Psoas muscle (tissue), 8 donors: ENCODE measurements around the gene PTGDR. TPM values are rescaled to one million over a fixed set of nuclear protein-coding genes. Genes with fewer than 3 reads are reported as not detected.
A peak's percentile ranks its signal among the peaks of the same experiment; 100 is the strongest.

Source experiments
- ATAC-seq, 4 donors: fragments of 200-7000 bp; cut with Tn5 transposase; one replicate each; pipeline ENCODE4 v1.9.1; 2020; ENCODE audit warnings: moderate library complexity in 3 of 4, mild to moderate bottlenecking in 2 of 4
- DNase-seq, 2 donors: peaks; one replicate each; pipeline ENCODE4 v3.0.0-alpha.2; 2020
- H3K27ac ChIP-seq: fragments of 200-600 bp; one replicate; pipeline ENCODE4 v1.8.0; 2022
- H3K27me3 ChIP-seq, 3 donors: fragments of 200-600 bp in 1 of 3; one replicate each; pipeline versions ENCODE4 v1.6.1 to v1.8.0; 2013 to 2022; ENCODE audit warnings: low read length in 2 of 3, mild to moderate bottlenecking in 2 of 3, moderate library complexity in 1 of 3; ENCODE audit not compliant: insufficient read depth in 3 of 3
- H3K36me3 ChIP-seq, 2 donors: fragments of 200-600 bp in 1 of 2; one replicate each; pipeline versions ENCODE4 v1.6.1 to v1.8.0; 2013 to 2022; ENCODE audit warnings: low read depth in 1 of 2, mild to moderate bottlenecking in 1 of 2, moderate library complexity in 1 of 2; ENCODE audit not compliant: insufficient read depth in 1 of 2
- H3K4me1 ChIP-seq: fragments of 200-600 bp; one replicate; pipeline ENCODE4 v1.8.0; 2022
- H3K4me3 ChIP-seq: fragments of 200-600 bp; one replicate; pipeline ENCODE4 v1.8.0; 2022; ENCODE audit warnings: mild to moderate bottlenecking
- H3K9me3 ChIP-seq: fragments of 200-600 bp; one replicate; pipeline ENCODE4 v1.8.0; 2022
- WGBS, 3 donors: extraction: QIAGEN DNeasy Blood & Tissue Kit; methylation state at CpG; one replicate each; pipeline versions ENCODE4 v1.1.6 to v1.1.7; 2013; 5-methylcytosine and 5-hydroxymethylcytosine counted together
- intact Hi-C, 2 donors: fragments of 100-400 bp; cut with DNase I; formaldehyde crosslinking; loops; one replicate each; pipeline versions ENCODE4 v1.11.0 to v1.14.2; 2022
- polyA plus RNA-seq, 3 donors: library from polyadenylated mRNA; stranded (reverse); fragments of 200-250 nt; gene quantifications; one replicate each; pipeline ENCODE4 v1.2.3, GENCODE V29; 2013
- total RNA-seq, 4 donors: library from RNA; stranded (reverse); fragmentation: NEBNext Ultra II Directional in 2 of 4; extraction: Animal tissue kit (Norgen Biotek cat#: 25700) in 2 of 4; gene quantifications; one replicate each; pipeline versions ENCODE4 v1.2.1 to v1.2.4, GENCODE V29; 2021 to 2023
- TF ChIP-seq, protein P1 (sequence below): fragments of 200-600 bp; IDR thresholded peaks from one replicate; pipeline ENCODE4 v1.8.0; 2022; ENCODE audit warnings: antibody characterized with exemption
- donor health status: healthy with polysubstance abuse.
- donor health status: DM: no; HTN: no; CAD: no; lungs with moderate emphysema.
- donor health status: Bipolar disorder and iron deficiency.
- donor health status: healthy.
- donor health status: DM: yes; HTN: yes; CAD: no.
- donor health status: DM: no; HTN: no; CAD: no.
- donor health status: DM: no; HTN: no; CAD: no.
- donor health status: DM: yes; HTN: yes; CAD: no.

The PTGDR gene
- total and polyA plus RNA-seq, 7 donors, result 0.09 to 0.39 (median 0.18) TPM; not detected in 2

DNA sequence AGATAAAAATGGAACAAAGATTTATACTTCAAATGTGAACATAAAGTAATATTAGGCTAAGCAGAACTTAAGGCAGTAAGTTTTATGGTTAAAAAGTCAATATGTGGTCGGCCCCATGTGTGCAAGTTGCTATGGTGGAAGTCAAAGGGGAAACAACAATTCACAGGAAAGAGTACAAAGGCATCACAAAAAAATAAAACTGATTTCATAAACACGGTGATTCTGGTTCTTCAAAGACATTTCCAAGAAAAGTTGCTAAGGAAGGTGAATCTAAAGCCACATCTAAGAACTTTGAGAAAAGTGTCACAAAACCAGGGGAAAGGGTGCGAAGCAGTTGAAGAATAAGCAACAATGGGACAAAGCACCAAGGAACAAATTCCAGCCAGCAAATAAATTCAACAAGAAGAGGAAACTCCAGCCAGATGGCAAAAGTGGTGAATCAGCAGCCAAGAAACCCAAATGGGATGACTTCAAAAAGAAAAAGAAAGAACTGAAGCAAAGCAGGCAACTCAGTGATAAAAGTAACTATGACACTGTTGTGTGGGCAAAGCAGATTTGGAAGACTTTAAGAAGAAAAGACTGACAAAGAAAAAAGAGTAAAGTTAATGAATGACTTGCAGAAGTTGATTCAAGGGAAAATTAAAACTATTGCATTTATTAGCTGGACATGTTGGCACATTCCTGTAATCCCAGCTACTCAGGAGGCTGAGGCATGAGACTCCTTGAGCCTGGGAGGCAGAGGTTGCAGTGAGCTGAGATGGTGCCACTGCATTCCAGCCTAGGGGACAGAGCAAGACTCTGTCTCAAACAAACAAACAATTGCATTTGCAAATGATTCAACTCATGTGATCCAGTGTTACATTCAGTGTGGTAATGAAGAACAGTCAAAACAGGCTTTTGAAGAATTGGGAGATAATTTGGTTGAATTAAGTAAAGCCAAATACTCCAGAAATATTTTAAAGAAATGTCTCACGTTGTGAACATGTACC is 19.5 kb downstream of the PTGDR start:
- no peaks in the 10 kb centered on the region for H3K36me3 ChIP-seq
- H3K4me1 ChIP-seq, result no peaks in the 10 kb centered on the region
- no peak for ATAC-seq
- H3K27ac ChIP-seq, result no peak overlapping the region
- no peak for DNase-seq
- H3K9me3 ChIP-seq, result no peaks in the 10 kb centered on the region
- H3K27me3 ChIP-seq, result no peaks in the 10 kb centered on the region
- TF ChIP-seq, protein P1, sequence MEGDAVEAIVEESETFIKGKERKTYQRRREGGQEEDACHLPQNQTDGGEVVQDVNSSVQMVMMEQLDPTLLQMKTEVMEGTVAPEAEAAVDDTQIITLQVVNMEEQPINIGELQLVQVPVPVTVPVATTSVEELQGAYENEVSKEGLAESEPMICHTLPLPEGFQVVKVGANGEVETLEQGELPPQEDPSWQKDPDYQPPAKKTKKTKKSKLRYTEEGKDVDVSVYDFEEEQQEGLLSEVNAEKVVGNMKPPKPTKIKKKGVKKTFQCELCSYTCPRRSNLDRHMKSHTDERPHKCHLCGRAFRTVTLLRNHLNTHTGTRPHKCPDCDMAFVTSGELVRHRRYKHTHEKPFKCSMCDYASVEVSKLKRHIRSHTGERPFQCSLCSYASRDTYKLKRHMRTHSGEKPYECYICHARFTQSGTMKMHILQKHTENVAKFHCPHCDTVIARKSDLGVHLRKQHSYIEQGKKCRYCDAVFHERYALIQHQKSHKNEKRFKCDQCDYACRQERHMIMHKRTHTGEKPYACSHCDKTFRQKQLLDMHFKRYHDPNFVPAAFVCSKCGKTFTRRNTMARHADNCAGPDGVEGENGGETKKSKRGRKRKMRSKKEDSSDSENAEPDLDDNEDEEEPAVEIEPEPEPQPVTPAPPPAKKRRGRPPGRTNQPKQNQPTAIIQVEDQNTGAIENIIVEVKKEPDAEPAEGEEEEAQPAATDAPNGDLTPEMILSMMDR, result no peak
- H3K4me3 ChIP-seq, result no peak overlapping the region
- intact Hi-C loops, result no loop called here
- WGBS, 3 donors, result 74 to 75% (median 75%) methylated on average over 4 of the region's 4 CpGs

DNA sequence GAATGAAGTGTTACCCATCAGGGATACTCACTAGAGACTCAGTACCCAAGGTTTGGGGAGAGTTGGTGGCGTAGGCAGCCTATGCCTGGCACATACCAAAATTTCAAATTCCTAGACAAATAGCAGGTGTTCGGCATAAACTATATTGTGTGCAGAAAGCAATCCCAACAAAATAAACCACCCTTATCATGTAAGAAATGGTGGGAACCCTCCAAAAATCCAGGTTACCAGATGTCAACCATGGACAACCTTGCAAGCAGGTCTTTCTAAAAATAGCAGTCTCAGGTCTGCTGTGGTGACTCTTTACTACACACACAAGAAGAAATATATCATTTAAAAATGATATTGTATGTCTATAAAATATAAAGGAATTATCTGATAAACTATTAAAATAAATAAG is 28.9 kb downstream of the PTGDR start:
- peaks cover 0 to 2% (median 0%) of the 10 kb centered on the region in 3 donors for H3K27me3 ChIP-seq
- TF ChIP-seq, protein P1, result no peak
- intact Hi-C loops, result no loop called here
- 77 to 83% (median 78%) methylated on average over 2 of the region's 2 CpGs for WGBS, 3 donors
- no peaks in the 10 kb centered on the region for H3K4me1 ChIP-seq
- H3K4me3 ChIP-seq, result no peak overlapping the region
- H3K36me3 ChIP-seq, result no peaks in the 10 kb centered on the region
- H3K27ac ChIP-seq, result no peak overlapping the region
- DNase-seq (no peak), ATAC-seq (no peak)
- H3K9me3 ChIP-seq, result no peaks in the 10 kb centered on the region

GRCh38 chr14:52298795-52299194 is 31.3 kb downstream of the PTGDR start:
- Histone ChIP-seq H3K4me3 (no peak overlapping the region), H3K36me3 (no peaks in the 10 kb centered on the region), H3K9me3 (no peaks in the 10 kb centered on the region), H3K27me3 (peaks cover 0 to 2% (median 0%) of the 10 kb centered on the region in 3 donors), H3K4me1 (no peaks in the 10 kb centered on the region), H3K27ac (no peak overlapping the region)
- 85 to 90% (median 87%) methylated on average over 10 of the region's 10 CpGs for WGBS, 3 donors
- TF ChIP-seq, protein P1, result no peak
- no peak for DNase-seq
- no peak for ATAC-seq
- intact Hi-C loops, result no loop called here

DNA sequence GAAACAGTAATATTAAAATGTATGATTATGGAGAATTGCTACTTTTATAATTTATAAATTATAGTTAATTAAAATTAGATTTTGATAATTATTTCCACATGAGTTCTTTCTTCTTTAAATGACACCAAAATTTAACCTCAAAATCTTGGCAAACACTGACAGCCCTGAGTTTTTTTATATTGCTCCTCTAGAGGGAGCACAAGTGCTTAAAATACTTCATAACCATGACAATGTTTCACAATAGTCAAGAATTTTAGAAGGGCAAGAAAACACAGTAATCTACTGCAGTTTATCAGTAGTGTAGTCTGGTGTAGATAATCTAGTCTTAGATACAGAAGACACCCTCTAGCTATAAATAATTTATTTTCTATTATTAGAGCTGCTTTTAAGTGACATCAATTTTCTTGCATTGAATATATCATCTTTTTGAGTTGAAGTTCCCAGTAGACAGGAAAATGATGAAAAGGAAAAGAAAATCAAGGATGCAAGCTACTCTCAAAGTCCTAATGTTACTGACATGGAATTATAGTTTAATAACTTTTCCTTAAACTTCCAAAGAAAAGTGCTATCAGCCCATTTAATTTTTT is 32.3 kb downstream of the PTGDR start:
- TF ChIP-seq, protein P1, result peak; percentile 58
- no peak overlapping the region for H3K4me3 ChIP-seq
- no peaks in the 10 kb centered on the region for H3K9me3 ChIP-seq
- DNase-seq, result no peak
- no peaks in the 10 kb centered on the region for H3K36me3 ChIP-seq
- no peaks in the 10 kb centered on the region for H3K4me1 ChIP-seq
- H3K27me3 ChIP-seq, result peaks cover 0 to 2% (median 0%) of the 10 kb centered on the region in 3 donors
- intact Hi-C loops, result loop anchor here (5.0 to 10.0 kb wide), 2 partner anchors 173 to 175 kb away; no protein-coding TSS in a partner anchor
- ATAC-seq, result peak in 1 of 4 donors; percentile 63
- no peak overlapping the region for H3K27ac ChIP-seq
